Measurements from ENCODE around the gene TTC19.
"Not testable (repeated sequence)": the region's sequence is repeated elsewhere in the genome, so short reads cannot be mapped to it uniquely, and the experiment has no call there.

TTC19 gene

DNA sequence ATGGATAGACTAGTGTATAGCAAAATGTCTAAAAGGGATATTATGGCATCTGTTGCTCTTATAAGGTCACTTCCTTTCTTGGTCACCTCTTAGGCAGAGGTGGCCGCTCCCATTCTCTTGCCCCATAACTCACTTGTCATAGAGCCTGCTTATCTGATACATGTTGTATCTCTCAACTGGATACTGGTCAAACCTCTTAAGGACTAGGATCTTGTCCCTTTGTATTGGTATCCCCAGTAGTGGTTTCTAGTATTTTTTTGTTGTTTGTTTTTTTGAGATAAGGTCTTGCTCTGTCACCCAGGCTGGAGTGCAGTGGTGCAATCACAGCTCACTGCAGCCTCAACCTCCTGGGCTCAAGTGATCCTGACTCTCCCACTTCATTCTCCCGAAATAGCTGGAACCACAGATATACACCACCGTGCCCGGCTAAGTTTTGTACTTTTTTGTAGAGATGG is 27.1 kb upstream of the TTC19 start:
- DNase-seq (ENCODE audit: low spot score), result no peak

DNA sequence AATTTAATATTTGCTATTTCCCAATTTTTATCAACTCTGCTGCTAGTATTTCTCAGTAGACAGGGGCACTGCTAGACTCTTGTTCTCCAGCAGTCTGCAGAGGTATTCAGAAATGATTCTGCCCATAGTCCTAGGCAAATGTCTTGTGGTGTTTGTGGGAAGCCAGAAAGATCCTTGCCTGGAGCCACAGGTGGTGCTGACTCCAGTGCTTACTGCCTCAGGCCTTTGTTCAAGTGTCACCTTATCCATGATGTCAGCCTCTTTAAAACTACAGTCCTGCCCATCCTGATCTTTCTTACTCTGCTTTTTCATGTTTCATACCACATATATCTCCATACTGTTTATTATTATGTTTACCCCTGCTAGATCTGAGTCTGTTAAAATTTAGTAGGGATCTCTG is 26.6 kb upstream of the TTC19 start:
- DNase-seq (ENCODE audit: low spot score), result no peak

- no peak for DNase-seq (ENCODE audit: low spot score)
Measured at GRCh38 chr17:15973834-15974233, 25.8 kb upstream of the TTC19 start.

- no peak for DNase-seq (ENCODE audit: low spot score)
Measured at GRCh38 chr17:15977894-15978293, 21.7 kb upstream of the TTC19 start.

DNA sequence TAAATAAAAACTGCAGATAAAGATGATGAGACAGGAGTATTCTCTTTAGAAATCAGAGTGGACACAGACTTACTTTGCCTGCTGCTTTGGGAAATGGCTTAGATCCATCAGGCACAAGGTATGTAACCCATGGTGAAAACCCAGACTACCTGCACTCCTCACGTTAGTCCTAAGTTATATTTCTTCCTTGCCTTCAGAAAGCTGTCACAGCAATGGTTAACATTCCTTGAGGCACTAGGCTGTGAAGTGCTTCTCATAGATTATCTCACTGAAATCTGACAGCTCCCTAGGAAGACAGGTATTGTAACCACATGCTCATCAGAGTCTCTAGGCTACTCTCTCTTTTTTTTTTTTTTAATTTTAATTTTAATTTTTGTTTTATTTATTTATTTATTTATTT is 21.0 kb upstream of the TTC19 start:
- DNase-seq (ENCODE audit: low spot score), result no peak

- DNase-seq (ENCODE audit: low spot score), result not testable (repeated sequence)
Measured at GRCh38 chr17:15979013-15979412, 20.6 kb upstream of the TTC19 start.

- no peak for DNase-seq (ENCODE audit: low spot score)
Measured at GRCh38 chr17:15981208-15981607, 18.4 kb upstream of the TTC19 start.

DNA sequence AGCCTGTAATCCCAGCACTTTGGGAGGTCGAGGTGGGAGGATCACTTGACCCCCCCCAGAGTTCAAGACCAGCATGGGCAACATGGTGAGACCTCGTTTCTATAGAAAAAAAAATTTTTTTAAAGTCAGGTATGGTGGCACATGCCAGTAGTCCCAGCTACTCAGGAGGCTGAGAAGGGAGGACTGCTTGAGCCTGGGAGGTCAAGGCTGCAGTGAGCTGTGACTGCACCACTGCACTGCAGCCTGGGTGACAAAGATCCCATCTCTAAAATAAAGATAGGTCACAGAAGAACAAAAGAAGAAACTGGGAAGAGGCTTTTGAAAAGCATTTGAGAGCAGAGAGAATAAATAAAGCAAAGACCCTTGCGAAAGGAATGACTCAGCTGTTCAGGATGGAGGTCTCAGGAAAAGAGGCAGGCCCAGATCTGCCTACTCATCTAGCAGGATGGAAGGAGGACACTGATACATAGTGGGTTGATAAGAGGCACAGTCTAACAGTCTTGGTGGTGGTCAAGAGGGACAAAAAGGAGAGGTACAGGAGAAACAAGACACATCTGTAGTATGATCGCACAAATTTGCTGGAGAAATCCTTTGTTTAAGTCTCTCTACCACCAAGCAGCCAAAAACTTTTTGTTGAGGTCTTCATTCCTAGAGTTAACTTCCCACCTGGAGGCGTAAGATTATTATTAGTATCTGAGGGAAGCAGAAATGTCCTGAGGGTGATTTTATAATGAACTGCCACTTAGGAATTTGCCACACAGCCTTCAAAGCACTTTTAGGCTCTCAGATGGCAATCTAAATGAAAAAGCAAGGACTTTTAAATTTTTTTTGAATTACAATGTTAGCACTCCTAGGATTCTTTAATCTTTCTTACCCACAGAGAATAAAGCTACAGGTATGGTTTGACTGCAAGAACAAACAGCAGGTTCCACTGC is 17.7 kb upstream of the TTC19 start:
- DNase-seq (ENCODE audit: low spot score), result no peak

DNA sequence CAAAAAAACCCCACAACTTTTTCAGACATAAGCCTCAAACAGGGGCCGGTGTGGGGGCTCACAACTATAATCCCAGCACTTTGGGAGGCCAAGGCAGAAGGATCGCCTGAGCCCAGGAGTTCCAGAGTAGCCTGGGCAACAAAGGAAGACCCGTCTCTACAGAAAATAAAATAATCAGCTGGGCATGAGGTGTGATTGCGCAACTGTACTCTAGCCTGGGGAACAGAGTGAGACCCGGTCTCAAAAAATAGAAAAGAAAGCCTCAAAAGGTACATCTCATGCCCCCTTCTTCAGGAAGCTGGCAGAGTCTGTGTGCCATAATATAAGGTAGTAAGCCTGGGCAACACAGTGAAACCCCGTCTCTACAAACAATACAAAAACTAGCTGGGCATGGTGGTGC is 3.3 kb upstream of the TTC19 start:
- DNase-seq (ENCODE audit: low spot score), result no peak

DNA sequence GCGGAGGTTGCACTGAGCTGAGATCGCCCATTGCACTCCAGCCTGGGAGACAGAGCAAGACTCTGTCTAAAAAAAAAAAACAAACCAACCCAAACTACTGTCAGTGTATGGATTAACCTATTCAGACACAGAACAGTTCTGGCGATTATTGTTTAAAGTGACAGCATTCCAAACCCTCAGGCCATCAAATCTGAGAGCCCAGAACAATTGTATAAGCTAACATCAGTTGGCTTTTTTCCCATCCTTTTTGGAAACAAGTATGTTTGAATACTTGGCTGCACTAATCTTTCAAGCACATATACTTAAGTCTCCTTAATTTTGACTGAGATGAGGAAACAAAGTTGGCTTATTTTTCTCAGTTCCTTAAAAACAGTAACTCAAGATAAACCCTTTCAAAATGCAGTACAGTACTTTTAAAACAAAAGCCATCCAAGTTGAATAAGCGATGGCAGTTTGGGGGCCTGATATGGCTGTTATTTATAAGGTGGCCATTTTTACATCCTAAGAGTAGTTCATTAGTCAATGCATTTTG is 1.5 kb upstream of the TTC19 start:
- DNase-seq (ENCODE audit: low spot score), result no peak

DNA sequence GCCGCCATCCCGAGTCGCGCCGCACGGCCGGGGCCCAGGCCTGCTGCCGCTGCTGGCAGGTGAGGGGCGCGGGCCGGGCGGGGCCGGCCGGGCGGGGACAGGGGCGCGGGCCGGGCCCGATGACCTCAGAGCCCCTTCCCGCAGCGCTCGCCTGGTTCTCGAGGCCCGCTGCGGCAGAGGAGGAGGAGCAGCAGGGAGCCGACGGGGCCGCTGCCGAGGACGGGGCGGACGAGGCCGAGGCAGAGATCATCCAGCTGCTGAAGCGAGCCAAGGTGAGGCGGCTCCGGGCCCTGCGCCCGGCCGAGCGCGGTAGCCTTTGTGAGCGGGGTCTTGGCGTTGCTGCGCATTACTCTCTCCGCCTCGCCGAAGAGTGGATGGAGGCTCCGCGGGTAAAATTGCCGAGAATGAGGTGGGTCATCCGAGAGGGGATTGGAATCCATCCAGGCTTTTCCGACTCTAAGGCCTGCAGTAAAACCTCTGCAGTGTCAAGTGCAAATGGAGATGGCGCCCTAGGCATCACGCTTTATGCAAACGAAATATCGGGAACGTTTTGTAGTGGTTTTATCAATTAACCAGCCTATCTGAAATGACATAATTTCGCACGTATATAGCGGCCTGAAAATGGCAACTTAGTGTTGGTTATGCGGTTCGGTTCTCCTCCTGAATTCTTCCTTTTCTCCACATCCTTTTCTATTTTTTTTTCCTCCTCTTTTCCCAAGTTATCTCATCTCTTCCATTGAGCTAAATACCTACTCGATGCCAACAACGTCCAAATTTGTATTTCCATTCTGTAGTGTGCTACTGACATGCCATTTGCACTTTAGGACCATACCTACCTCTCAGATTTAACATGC is 577 bp downstream of the TTC19 start:
- peak; percentile 53 for DNase-seq (ENCODE audit: low spot score)

GRCh38 chr17:16001226-16001897 is 1.7 kb downstream of the TTC19 start:
- peak; percentile 42 for DNase-seq (ENCODE audit: low spot score)

GRCh38 chr17:16002708-16003260 is 3.2 kb downstream of the TTC19 start:
- no peak for DNase-seq (ENCODE audit: low spot score)

- no peak for DNase-seq (ENCODE audit: low spot score)
Measured at GRCh38 chr17:16003841-16004240, 4.2 kb downstream of the TTC19 start.

- DNase-seq (ENCODE audit: low spot score), result no peak
Measured at GRCh38 chr17:16005636-16006035, 6.0 kb downstream of the TTC19 start.

DNA sequence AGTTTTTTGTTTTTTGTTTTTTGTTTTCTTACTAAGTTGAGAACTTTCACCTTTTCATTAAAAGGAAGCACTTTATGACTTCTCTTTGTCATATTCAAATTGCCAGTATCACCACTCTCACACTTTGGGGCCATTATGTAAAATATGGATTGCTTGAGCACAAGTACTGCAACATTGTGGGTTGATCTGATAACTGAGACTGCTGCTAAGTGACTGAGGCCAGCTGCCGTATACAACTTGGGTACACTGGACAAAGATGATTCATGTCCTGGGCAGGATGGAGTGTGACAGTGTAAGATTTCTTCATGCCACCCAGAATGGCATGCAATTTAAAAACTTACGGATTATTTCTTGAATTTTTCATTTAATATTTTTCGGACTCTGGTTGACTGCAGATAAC is 7.8 kb downstream of the TTC19 start:
- DNase-seq (ENCODE audit: low spot score), result no peak

- DNase-seq (ENCODE audit: low spot score), result peak; percentile 76
Measured at GRCh38 chr17:16013943-16014407, 14.4 kb downstream of the TTC19 start.

- DNase-seq (ENCODE audit: low spot score), result no peak
Measured at GRCh38 chr17:16019347-16019746, 19.7 kb downstream of the TTC19 start.

GRCh38 chr17:16023881-16024280 is 24.3 kb downstream of the TTC19 start:
- DNase-seq (ENCODE audit: low spot score), result no peak

DNA sequence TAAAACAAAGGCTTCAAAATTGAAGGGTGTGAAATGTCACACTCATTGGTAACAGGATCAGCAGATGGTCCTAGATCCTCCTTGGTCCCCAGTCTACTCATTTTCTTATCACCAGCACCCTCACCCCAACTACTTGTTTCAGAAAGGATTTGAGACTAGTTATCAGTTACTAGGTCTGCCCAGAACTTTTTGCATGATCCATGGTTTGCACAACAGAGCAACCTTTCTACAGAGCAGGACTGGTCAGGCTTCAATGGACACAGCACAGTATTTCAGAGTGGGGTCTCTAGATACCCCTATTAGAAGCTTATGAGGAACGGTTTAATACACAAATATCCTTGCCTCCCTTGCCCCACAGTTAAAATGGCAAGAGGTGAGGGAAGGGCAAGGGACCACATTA is 25.6 kb downstream of the TTC19 start:
- no peak for DNase-seq (ENCODE audit: low spot score)

- no peak for DNase-seq (ENCODE audit: low spot score)
Measured at GRCh38 chr17:16026895-16027294, 27.3 kb downstream of the TTC19 start.

Data from kidney tubule cell (primary cell).